Natural killer cell (primary cell): Measurements from ENCODE around the gene KIF25. TPM values are rescaled to one million over a fixed set of nuclear protein-coding genes. Genes with fewer than 3 reads are reported as not detected.

Source experiments
- ATAC-seq, 3 donors: fragments of 150-1000 bp in 2 of 3; fragments of 200-7000 bp in 1 of 3; cut with Tn5 transposase; 1 replicate in 1 of 3; 2 replicates in 2 of 3; pipeline ENCODE4 v1.10.0; 2021; ENCODE audit warnings: mild to moderate bottlenecking in 2 of 3, moderate library complexity in 2 of 3
- DNase-seq, 2 donors: peaks; one replicate each; pipeline versions ENCODE4 v3.0.0 to v3.0.0-alpha.2; 2013 to 2021; ENCODE audit warnings: mixed read lengths in 1 of 2
- H3K27ac ChIP-seq: one replicate; pipeline ENCODE4 v1.5.1; 2013; ENCODE audit warnings: mild to moderate bottlenecking, low read length
- H3K27me3 ChIP-seq: one replicate; pipeline ENCODE4 v1.6.1; 2013; ENCODE audit warnings: low read length; ENCODE audit not compliant: control insufficient read depth, insufficient read depth
- H3K36me3 ChIP-seq: one replicate; pipeline ENCODE4 v1.6.1; 2013; ENCODE audit warnings: low read length; ENCODE audit not compliant: control insufficient read depth, insufficient read depth
- H3K4me1 ChIP-seq: one replicate; pipeline ENCODE4 v1.6.1; 2013; ENCODE audit warnings: low read length; ENCODE audit not compliant: control insufficient read depth, insufficient read depth
- H3K4me3 ChIP-seq: one replicate; pipeline ENCODE4 v1.5.1; 2013; ENCODE audit warnings: low read length
- H3K9me3 ChIP-seq: one replicate; pipeline ENCODE4 v1.6.1; 2013; ENCODE audit warnings: low read length; ENCODE audit not compliant: control insufficient read depth, insufficient read depth
- H3K27ac Mint-ChIP-seq, 2 donors: one replicate each; pipeline ENCODE4 v1.8.0; 2022; ENCODE audit warnings: mild to moderate bottlenecking in 2 of 2, mixed read lengths in 2 of 2, moderate library complexity in 1 of 2
- H3K27me3 Mint-ChIP-seq, 2 donors: one replicate each; pipeline ENCODE4 v1.8.0; 2022; ENCODE audit warnings: low read depth in 2 of 2, mixed read lengths in 2 of 2
- H3K36me3 Mint-ChIP-seq: one replicate; pipeline ENCODE4 v1.8.0; 2022; ENCODE audit warnings: mixed read lengths
- H3K4me1 Mint-ChIP-seq, 2 donors: one replicate each; pipeline ENCODE4 v1.8.0; 2022; ENCODE audit warnings: mixed read lengths in 2 of 2
- H3K4me3 Mint-ChIP-seq: one replicate; pipeline ENCODE4 v1.8.0; 2022; ENCODE audit warnings: mild to moderate bottlenecking, moderate library complexity, mixed read lengths
- H3K9me3 Mint-ChIP-seq, 2 donors: one replicate each; pipeline ENCODE4 v1.8.0; 2022; ENCODE audit warnings: mixed read lengths in 2 of 2
- CTCF ChIP-seq: fragments of 200-600 bp; IDR thresholded peaks from one replicate; pipeline ENCODE4 v1.8.0; 2022; ENCODE audit warnings: antibody characterized with exemption
- WGBS: methylation state at CpG from one replicate; pipeline ENCODE4 v1.1.7; 2013; ENCODE audit warnings: missing lambda C conversion rate; ENCODE audit not compliant: insufficient coverage; 5-methylcytosine and 5-hydroxymethylcytosine counted together
- intact Hi-C: fragments of 100-400 bp; cut with micrococcal nuclease; formaldehyde crosslinking; loops from one replicate; pipeline ENCODE4 v1.14.2; 2022
- total RNA-seq, 4 donors: library from RNA; stranded (reverse); fragments of 120-200 nt in 1 of 4; gene quantifications; one replicate each; pipeline versions ENCODE4 v1.2.3 to v1.2.4, GENCODE V29; 2013 to 2022

KIF25 gene
- total RNA-seq, 3 donors from 2014 or later (not counting 1 experiment from before 2014, with no cell fraction given) = not detected

- intact Hi-C loops = no loop called here
- Mint-ChIP-seq H3K27me3 (peaks cover 0 to 2% of the 10 kb centered on the region in 2 donors), H3K9me3 (peaks cover 0 to 4% of the 10 kb centered on the region in 2 donors)
These were observed 7.5 kb downstream of the KIF25 start for GRCh38 chr6:168004945-168005344.

GRCh38 chr6:168005796-168006195 lies 8.3 kb downstream of the KIF25 start:
- Mint-ChIP-seq H3K9me3 (peaks cover 5 to 12% of the 10 kb centered on the region in 2 donors), H3K4me3 (no peak overlapping the region), H3K36me3 (peaks cover 4% of the 10 kb centered on the region), H3K27ac (no peak overlapping the region), H3K4me1 (no peaks in the 10 kb centered on the region), H3K27me3 (peaks cover 0 to 3% of the 10 kb centered on the region in 2 donors)
- ATAC-seq = no peak
- Histone ChIP-seq H3K4me1 (no peaks in the 10 kb centered on the region), H3K36me3 (no peaks in the 10 kb centered on the region), H3K4me3 (no peak overlapping the region), H3K27ac (no peak overlapping the region), H3K9me3 (no peaks in the 10 kb centered on the region), H3K27me3 (no peaks in the 10 kb centered on the region)
- no peak for DNase-seq
- no peak for TF ChIP-seq CTCF
- WGBS = 92% methylated on average over 6 of the region's 6 CpGs
- intact Hi-C loops = no loop called here

More at GRCh38 chr6:168004945-168005344, 7.5 kb downstream of the KIF25 start:
- Histone ChIP-seq H3K4me1 (no peaks in the 10 kb centered on the region), H3K9me3 (no peaks in the 10 kb centered on the region), H3K27ac (no peak overlapping the region), H3K4me3 (no peak overlapping the region), H3K27me3 (no peaks in the 10 kb centered on the region), H3K36me3 (no peaks in the 10 kb centered on the region)
- no peak for ATAC-seq
- no peak overlapping the region for H3K27ac Mint-ChIP-seq
- no peak overlapping the region for H3K4me3 Mint-ChIP-seq
- H3K4me1 Mint-ChIP-seq = no peaks in the 10 kb centered on the region
- H3K36me3 Mint-ChIP-seq = no peaks in the 10 kb centered on the region
- no peak for DNase-seq
- TF ChIP-seq CTCF = no peak
- WGBS = 90% methylated on average over 10 of the region's 11 CpGs

- Mint-ChIP-seq H3K27ac (no peak overlapping the region), H3K9me3 (peaks cover 11 to 24% of the 10 kb centered on the region in 2 donors), H3K4me3 (no peak overlapping the region), H3K27me3 (peaks cover 0 to 3% of the 10 kb centered on the region in 2 donors), H3K36me3 (peaks cover 17% of the 10 kb centered on the region), H3K4me1 (no peaks in the 10 kb centered on the region)
- peaks cover 8% of the 10 kb centered on the region for H3K9me3 ChIP-seq
- TF ChIP-seq CTCF = no peak
- H3K4me1 ChIP-seq = no peaks in the 10 kb centered on the region
- DNase-seq (no peak), ATAC-seq (no peak)
- intact Hi-C loops = no loop called here
- no peaks in the 10 kb centered on the region for H3K36me3 ChIP-seq
- no peak overlapping the region for H3K4me3 ChIP-seq
- no peaks in the 10 kb centered on the region for H3K27me3 ChIP-seq
- no peak overlapping the region for H3K27ac ChIP-seq
- WGBS = 29% methylated on average over 3 of the region's 3 CpGs
These were observed 10.3 kb downstream of the KIF25 start for GRCh38 chr6:168007592-168008338.
